Bronchial epithelial cell (primary cell): ENCODE measurements around the gene SIRT4. TPM values are rescaled to one million over a fixed set of nuclear protein-coding genes. Genes with fewer than 3 reads are reported as not detected.

Experiments used
- DNase-seq: peaks from one replicate; pipeline ENCODE4 v3.0.0-alpha.2; 2010; ENCODE audit warnings: low read depth
- FAIRE-seq: peaks from 2 replicates; lab custom pipeline; 2011; peaks lifted over from hg19 to GRCh38; lab: Jason Lieb, UNC
- H3K27me3 ChIP-seq: 2 replicates; pipeline ENCODE4 v1.5.1; 2011; ENCODE audit warnings: low read length; ENCODE audit not compliant: control insufficient read depth, insufficient read depth
- H3K36me3 ChIP-seq: 2 replicates; pipeline ENCODE4 v1.5.1; 2011; ENCODE audit warnings: low read length; ENCODE audit not compliant: control insufficient read depth, insufficient read depth
- H3K4me3 ChIP-seq: 2 replicates; pipeline ENCODE4 v1.5.1; 2011; ENCODE audit warnings: mild to moderate bottlenecking, low read depth, low read length, control low read depth
- total RNA-seq: library from RNA; depleted of rRNA; stranded (reverse); fragments of >200 nt; gene quantifications from 2 replicates; pipeline ENCODE4 v1.2.1, GENCODE V29; 2014
- TF ChIP-seq, protein P1 (sequence below): IDR thresholded peaks from 2 replicates; pipeline ENCODE4 v1.5.1; 2011; ENCODE audit warnings: mild to moderate bottlenecking, moderate library complexity, low read length, control low read depth, inconsistent platforms; ENCODE audit not compliant: insufficient read depth, severe bottlenecking

The SIRT4 gene
- total RNA-seq, 1 donor from 2014 or later: 0.79 TPM

DNA sequence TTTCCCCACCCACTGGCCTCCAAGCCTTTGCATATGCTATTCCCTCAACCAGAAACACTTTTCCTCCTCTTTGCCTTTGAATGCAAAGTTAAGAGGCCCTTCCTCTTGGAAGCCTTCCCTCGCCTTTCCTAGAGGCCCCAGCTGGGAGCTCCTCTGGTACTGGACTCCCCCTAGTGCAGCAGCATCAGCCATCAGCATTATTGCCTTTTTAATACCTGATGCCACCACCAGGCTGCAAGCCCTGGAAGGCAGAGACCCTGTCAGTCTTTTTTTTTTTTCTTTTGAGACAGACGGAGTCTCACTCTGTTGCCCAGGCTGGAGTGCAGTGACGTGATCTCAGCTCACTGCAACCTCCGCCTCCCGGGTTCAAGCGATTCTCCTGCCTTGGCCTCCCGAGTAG lies 44.6 kb downstream of the SIRT4 start:
- no peak for DNase-seq
- Histone ChIP-seq H3K27me3 (peaks cover 4% of the 10 kb centered on the region), H3K36me3 (no peaks in the 10 kb centered on the region), H3K4me3 (no peak overlapping the region)
- no peak for FAIRE-seq
- TF ChIP-seq, protein P1, sequence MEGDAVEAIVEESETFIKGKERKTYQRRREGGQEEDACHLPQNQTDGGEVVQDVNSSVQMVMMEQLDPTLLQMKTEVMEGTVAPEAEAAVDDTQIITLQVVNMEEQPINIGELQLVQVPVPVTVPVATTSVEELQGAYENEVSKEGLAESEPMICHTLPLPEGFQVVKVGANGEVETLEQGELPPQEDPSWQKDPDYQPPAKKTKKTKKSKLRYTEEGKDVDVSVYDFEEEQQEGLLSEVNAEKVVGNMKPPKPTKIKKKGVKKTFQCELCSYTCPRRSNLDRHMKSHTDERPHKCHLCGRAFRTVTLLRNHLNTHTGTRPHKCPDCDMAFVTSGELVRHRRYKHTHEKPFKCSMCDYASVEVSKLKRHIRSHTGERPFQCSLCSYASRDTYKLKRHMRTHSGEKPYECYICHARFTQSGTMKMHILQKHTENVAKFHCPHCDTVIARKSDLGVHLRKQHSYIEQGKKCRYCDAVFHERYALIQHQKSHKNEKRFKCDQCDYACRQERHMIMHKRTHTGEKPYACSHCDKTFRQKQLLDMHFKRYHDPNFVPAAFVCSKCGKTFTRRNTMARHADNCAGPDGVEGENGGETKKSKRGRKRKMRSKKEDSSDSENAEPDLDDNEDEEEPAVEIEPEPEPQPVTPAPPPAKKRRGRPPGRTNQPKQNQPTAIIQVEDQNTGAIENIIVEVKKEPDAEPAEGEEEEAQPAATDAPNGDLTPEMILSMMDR: no peak

DNA sequence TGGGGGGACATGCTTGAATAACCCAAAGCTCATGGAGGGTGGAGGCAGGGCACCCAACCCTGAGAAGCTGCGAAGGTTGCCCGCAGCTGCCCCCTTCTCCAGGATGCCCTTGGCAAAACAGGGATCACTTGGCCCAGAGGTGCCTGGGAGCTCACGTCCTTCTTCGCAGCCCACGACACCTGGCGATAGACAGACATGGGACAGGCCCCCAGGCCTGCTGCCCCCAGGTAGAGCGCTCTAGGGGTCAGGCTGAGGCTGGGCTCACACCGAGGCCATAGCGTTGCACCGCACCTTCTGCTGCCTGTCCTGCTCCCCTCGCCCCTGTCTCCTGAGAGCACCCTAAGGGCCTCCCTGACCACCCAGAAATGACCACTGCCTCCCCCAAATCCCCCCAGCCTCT lies 45.6 kb downstream of the SIRT4 start:
- DNase-seq (no peak), FAIRE-seq (no peak)
- H3K36me3 ChIP-seq: no peaks in the 10 kb centered on the region
- H3K27me3 ChIP-seq: peaks cover 4% of the 10 kb centered on the region
- H3K4me3 ChIP-seq: no peak overlapping the region
- TF ChIP-seq, protein P1: no peak

DNA sequence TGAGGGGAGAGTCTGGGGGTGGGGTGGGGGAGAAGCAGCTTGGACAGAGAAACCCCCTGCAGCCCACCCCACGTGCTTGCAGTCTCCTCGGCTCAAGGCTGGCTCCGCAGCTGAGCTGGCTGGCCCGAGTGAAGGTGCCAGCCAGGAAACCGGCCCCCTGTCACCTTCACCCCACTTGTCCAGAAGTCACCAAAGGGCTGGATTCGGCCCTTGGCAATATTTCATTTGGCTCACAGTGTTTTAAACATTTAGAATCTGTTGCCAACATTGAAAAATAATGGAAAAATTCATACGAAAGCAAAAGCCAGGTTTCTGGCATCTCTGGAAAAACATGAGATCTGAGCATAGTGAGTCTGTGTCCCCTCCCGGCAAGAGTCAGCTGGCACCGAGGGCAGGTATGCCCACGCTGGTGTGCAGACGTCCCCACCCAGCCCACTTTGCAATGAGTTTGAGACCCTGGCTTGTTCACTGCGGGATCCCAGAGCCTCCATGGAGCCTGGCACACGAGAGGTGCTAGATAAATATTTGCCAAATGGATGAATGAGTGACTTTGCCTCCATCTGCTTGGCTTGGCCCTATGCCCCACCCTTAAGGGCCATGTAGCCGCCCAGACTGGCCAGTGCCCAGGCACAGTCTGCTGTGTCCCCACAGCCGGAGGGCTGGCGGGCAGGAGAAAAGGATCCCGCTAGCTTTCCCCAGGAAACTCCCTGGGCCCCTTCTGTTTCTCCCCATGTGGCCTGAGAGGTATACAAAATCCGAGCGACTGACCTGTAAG lies 48.6 kb downstream of the SIRT4 start:
- Histone ChIP-seq H3K27me3 (peaks cover under 1% of the 10 kb centered on the region), H3K4me3 (no peak overlapping the region), H3K36me3 (no peaks in the 10 kb centered on the region)
- FAIRE-seq: no peak
- TF ChIP-seq, protein P1: no peak
- no peak for DNase-seq

DNA sequence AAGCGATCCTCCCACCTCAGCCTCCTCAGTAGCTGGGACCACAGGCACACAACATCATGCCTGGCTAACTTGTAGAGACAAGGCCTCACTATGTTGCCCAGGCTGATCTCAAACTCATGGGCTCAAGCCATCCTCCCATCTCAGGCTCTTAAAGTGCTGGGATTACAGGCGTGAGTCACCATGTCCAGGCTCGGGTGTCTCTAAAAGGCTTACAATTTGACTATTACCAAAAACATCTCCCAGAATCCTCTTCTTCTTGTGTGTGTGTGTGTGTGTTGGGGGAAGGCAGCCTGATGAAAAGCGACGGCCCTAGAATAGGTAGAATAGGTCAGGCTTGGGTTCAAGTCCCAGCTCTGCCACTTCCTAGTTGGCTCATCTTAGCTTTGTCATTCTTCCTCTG lies 50.0 kb downstream of the SIRT4 start:
- TF ChIP-seq, protein P1: no peak
- FAIRE-seq: no peak

DNA sequence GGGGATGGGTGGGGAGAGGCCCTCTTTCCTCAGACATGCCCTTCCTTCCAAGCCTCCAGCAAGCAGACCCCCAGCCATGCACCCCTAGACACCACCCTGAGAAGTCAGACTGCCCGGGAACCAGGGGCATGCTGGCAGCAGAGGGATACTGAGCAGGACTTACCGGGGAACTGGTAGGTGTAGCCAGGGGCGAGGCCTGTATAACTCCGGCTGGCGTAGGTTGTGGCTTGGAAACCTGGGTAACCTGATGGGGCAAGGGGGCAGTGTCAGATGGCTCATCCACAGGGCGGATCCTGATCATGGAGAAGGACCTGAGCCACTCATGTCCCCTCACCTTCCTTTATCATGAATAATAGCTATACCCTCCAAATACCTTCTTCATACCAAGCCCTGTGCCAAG lies 51.0 kb downstream of the SIRT4 start:
- no peak for FAIRE-seq
- TF ChIP-seq, protein P1: no peak

More for the DNA sequence above, 50.0 kb downstream of the SIRT4 start:
- Histone ChIP-seq H3K4me3 (no peak overlapping the region), H3K36me3 (no peaks in the 10 kb centered on the region), H3K27me3 (no peaks in the 10 kb centered on the region)
- DNase-seq: peak; percentile 34

More for the DNA sequence above, 51.0 kb downstream of the SIRT4 start:
- H3K27me3 ChIP-seq: no peaks in the 10 kb centered on the region
- no peak overlapping the region for H3K4me3 ChIP-seq
- H3K36me3 ChIP-seq: no peaks in the 10 kb centered on the region
- no peak for DNase-seq
